Fibroblast of pulmonary artery (primary cell): Measurements from ENCODE around the gene KLLN.
A peak's percentile ranks its signal among the peaks of the same experiment; 100 is the strongest.
"Not testable (repeated sequence)": the region's sequence is repeated elsewhere in the genome, so short reads cannot be mapped to it uniquely, and the experiment has no call there.

ENCODE experiments used
- DNase-seq: peaks from one replicate; pipeline ENCODE4 v3.0.0-alpha.2; 2010; ENCODE audit warnings: low read depth
- H3K4me3 ChIP-seq: replicated peaks from 2 replicates; pipeline ENCODE4 v1.5.1; 2011; ENCODE audit warnings: low read depth, mild to moderate bottlenecking, control low read depth, low read length, moderate library complexity
- TF ChIP-seq, protein P1 (sequence below): IDR thresholded peaks from 2 replicates; pipeline ENCODE4 v1.5.1; 2011; ENCODE audit warnings: mild to moderate bottlenecking, control low read depth, low read length, inconsistent platforms; ENCODE audit errors: missing control alignments

Gene KLLN

DNA sequence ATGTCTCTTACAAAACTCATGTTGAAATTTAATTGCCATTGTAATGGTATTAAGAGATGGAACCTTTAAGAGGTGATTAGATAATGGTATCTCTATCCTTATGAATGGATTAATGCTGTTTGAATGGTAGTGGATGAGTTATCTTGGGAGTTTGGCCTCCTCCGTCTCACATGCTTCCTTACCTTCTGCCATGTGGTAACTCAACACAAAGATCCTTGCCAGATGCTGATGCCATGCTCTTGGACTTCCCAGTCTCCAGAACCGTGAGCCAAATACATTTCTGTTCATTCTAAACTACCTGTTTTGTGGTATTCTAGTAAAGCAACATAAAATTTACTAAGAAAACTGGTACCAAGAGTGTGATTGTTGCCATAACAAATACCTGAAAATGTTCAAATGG, 23.3 kb upstream of the KLLN start:
- H3K4me3 ChIP-seq = no peak overlapping the region
- DNase-seq = no peak
- TF ChIP-seq, protein P1, sequence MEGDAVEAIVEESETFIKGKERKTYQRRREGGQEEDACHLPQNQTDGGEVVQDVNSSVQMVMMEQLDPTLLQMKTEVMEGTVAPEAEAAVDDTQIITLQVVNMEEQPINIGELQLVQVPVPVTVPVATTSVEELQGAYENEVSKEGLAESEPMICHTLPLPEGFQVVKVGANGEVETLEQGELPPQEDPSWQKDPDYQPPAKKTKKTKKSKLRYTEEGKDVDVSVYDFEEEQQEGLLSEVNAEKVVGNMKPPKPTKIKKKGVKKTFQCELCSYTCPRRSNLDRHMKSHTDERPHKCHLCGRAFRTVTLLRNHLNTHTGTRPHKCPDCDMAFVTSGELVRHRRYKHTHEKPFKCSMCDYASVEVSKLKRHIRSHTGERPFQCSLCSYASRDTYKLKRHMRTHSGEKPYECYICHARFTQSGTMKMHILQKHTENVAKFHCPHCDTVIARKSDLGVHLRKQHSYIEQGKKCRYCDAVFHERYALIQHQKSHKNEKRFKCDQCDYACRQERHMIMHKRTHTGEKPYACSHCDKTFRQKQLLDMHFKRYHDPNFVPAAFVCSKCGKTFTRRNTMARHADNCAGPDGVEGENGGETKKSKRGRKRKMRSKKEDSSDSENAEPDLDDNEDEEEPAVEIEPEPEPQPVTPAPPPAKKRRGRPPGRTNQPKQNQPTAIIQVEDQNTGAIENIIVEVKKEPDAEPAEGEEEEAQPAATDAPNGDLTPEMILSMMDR = no peak

DNA sequence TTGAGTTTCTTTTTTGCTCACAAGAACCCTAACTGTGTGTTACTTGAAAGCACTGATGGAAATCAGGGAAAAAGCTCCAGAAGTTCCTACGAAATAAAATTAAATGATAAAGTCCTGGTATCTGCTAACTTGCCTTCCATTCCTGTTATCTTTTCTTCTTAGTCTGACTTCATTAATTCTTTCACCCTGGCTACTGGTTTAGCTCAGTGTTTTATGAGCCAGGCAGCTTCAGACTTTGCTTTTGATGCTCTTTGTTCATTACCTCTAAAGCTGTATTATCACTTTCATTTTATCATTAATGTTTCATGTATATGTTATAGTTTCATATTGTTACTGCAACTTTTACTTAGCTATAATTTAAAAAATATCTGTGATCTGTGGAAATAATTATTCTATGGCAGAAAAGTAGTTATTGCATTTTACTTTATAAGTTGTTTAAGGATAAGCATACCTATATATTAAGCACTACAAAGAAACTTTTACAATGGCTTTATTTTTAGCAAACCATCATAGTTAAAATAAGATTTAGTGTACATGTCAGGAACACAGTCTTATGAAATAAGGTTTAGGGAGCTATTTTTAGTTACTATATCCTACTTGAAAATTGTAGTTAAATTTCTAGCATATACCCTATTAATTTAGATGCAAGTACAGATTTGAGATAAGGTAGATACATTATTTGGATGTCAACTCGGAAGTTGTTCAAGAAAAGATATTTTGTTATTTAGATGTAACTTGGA, 19.4 kb upstream of the KLLN start:
- DNase-seq = no peak
- no peak overlapping the region for H3K4me3 ChIP-seq
- TF ChIP-seq, protein P1 = no peak

DNA sequence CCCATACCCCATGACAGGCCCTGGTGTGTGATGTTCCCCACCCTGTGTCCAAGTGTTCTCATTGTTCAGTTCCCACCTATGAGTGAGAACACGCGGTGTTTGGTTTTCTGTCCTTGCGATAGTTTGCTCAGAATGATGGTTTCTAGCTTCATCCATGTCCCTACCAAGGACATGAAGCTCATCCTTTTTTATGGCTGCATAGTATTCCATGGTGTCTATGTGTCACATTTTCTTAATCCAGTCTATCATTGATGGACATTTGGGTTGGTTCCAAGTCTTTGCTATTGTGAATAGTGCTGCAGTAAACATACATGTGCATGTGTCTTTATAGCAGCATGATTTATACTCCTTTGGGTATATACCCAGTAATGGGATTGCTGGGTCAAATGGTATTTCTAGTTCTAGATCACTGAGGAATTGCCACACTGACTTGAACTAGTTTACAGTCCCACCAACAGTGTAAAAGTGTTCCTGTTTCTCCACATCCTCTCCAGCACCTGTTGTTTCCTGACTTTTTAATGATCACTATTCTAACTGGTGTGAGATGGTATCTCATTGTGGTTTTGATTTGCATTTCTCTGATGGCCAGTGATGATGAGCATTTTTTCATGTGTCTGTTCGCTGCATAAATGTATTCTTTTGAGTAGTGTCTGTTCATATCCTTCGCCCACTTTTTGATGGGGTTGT, 18.2 kb upstream of the KLLN start:
- not testable (repeated sequence) for H3K4me3 ChIP-seq, DNase-seq

DNA sequence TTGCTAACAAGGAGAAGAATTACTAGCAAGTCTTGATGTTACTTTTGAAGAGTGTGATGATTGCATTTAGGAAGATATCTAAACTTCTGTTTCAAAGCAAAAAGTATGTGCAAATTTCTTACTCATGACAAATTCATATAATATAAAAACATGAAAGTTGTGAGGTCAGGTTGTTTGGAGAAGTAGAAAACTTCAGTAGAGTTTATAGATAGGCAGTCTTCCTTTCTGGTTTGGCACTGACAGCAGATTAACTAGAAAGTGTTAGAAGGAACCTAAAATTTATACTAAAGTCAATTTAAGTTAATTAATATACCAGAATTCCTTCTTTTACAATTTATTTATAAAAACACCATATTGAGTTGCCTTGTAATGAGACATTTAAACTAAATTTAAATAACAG, 17.0 kb upstream of the KLLN start:
- TF ChIP-seq, protein P1 = no peak
- no peak overlapping the region for H3K4me3 ChIP-seq
- DNase-seq = no peak

DNA sequence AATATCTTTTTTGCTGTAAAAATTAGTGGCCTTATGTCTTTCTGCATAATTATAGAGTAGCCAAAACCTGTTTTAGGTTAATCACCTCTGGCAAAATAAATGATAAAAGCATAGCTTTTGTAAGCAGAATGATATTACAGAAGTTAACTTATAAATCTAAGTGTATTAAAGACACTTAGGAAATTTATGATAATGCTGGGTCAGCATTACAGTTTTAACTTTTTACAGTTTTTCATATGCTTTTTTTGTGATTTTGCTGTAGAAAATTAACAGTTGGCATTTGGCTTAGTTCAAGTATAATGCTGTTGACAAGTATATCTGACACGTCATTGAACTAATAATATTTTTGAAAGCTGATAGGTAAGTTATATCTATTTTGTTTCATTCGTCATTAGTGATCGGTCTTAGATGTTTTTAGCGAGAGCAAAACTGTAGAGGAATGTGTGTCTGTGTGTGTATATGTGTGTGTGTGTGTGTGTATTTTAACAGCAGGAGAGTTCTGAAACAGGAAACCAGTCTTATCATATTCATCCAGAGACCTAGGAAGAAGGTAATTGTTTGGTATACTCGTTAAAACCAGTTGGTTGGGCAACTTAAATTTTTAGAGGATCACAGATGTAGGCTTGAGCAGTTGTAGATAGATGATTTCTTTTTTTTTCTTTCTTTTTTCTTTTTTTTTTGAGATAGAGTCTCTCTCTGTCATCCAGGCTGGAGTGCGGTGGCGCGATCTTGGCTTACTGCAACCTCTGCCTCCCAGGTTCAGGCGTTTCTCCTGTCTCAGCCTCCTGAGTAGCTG, 15.5 kb upstream of the KLLN start:
- TF ChIP-seq, protein P1 = no peak
- peak; percentile 48 for DNase-seq
- H3K4me3 ChIP-seq = no peak overlapping the region

DNA sequence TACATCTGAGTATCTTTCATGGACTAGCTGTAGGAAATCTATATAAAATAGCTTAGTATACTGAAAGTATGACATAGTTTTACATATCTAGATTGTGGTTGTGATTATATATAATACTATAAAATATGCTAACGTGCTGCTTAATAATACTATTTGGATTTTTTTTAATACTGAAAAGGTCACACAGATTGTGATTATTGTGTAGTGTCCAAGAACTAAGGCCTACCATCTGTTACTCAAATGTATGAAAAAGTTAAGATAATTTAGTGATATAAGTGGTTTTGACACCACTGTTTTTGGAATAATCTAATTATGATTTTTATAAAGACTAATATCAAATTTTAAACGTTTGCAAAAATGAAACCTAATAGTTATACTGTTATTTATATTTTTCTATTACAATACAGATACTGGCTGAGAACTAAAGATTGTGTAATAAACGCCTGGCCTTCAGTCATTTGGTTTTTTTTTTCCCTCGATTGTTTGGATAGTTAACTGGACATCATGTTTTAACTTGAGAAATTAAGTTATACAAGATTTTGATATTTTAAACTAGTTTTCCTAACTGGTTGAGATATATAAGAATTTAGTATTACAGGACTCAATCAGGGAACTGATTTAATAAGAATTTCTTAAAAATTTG, 12.7 kb upstream of the KLLN start:
- no peak overlapping the region for H3K4me3 ChIP-seq
- DNase-seq = no peak
- TF ChIP-seq, protein P1 = no peak

DNA sequence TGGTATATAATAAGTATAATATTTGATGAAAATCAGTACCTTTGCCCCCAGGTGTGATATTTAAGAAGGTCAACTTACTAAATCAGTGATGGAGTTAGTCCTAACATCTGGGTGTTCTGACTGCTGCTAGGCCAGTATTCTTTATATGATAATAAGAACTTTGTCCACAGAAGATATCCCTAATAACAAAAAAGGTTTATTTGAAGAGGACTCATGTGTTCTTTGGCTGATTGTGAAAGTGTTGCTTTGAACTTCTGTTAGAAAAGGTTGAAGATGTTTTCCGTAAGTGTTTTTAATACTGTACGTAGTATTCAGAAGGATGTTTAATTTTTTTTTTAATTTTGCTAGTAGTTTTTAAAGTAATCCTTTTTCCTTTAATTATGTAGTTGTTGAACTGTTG, 10.3 kb upstream of the KLLN start:
- TF ChIP-seq, protein P1 = no peak
- DNase-seq = no peak
- H3K4me3 ChIP-seq = no peak overlapping the region
